NCI-H748 treated with DMSO at 0.1 percent for 48 hours (cell line): ENCODE results near the gene SLC29A3.

Experiments used
- DNase-seq: peaks from one replicate; lab custom pipeline; 2025; lab: John Stamatoyannopoulos, UW

SLC29A3 gene

DNA sequence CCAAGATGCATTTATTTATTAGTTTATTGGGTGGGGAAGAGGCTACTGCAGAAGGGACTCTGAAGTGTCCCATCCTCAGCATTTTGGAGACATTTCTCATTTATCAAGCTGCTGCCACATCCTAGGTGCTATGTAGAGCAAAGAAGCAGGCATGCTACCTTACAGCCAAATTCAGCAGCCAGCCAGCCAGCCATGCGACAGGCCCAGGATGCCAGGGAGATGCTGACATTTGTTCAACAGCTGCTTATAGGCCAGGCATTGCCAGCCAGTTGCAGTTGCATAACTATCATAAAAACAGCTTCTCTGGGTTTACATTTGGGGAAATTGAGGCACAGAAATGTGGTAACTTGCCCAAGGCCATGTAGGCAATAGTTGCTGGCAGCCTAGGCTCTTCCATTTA, 2.3 kb downstream of the SLC29A3 start:
- no peak for DNase-seq

DNA sequence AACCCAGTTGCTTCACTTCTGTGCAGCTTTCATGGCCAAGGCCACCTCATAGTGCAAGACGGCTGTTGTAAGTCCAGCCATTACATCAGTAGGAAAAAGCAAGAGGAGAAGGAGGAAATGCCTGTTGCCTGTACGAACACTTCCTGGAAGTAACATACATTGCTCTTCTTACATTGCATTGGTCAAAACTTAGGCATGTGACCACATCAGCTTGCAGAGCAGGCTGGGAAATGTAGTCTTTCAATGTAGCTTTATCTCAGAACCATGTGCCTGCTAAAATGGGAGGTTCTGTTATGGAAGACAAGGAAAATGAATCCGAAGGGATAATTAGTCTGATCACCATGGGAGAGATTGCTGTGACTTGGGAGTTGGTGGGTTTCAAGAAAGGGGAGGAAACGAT, 4.3 kb downstream of the SLC29A3 start:
- no peak for DNase-seq

DNA sequence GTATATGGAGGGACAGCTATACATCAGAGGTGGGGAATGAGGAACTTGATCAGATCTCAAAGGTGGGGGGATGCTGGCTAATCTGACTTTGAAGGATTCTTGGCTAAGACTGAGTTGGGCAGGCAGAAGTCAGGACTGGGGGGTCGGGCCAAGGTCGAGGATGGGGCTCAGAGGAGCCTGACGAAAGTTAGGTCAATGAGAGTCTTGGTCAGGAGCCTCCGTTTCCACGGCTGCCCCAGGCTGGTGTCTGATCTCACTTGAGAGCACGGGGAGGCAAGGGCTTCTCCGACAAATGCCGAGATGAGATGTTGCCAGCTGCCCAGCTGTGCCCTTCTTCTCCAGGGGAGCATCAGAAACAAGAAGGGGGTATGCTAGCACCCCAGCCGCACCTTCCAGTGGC, 5.7 kb downstream of the SLC29A3 start:
- no peak for DNase-seq

DNA sequence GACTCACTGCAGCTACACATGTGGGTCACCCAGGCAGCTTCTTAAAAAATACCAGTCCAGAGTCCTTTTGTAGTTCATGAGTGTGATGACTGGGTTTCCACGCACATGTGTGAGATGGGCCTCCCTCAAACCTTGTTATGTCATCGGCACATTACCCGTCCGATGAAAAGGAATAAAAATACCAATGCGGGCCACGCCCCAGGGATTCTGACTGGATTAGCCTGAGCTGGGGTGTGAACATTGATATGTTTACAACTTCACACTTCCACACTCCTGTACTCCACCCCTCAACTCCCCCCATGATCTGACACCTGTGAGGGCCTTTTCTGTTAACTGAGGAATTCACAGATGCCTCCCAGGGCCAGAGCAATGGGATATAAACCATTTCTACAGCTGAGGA, 6.2 kb downstream of the SLC29A3 start:
- DNase-seq = no peak

DNA sequence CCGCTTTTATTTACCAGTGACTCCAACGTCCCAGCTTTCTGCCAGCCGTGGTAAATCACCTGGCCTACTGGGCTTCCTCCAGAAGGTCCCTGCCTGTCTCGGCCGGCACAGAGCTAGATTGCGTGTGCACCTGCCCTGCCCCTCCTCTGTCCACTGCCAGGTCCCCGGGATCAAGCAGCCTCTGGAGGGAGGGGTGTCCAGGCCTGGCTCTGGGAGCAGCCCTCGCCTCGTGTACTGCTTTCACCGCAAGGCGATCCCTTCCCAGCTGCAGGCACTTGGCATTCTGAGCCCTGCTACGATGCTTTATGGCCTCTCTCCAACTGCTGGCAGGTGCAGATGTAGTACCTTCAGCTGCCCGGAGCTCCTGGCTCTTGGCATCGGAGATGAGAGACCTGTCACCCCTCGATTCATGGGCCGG, 7.4 kb downstream of the SLC29A3 start:
- DNase-seq = no peak

DNA sequence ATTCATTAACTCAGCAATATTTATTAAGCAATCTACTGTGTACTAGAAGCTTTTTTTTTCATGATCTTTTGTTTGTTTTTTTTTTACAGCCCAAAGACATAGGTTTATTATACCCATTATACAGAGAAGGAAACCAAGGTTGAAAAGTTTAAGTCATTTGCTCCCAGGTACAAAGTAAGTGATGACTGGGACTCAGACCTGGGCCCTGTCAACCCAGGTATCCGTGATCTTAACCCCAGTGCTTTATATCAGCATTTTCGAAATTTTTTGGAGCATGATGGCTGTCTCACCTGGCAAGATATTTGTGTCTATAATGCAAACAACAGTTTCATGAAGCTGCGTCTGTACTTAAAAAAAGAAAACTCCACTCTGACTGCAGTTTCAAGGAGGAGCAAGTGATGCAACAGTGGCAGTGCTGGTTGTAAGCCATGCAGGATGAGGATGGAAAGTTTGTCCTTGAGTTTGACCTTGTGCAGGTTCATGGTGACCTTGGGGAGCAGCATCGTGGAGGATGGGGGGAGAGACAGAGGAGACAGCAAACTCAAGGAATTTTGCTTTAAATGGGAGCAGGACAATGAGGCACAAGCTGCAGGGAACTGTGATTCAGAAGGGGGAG, 11.8 kb downstream of the SLC29A3 start:
- no peak for DNase-seq

DNA sequence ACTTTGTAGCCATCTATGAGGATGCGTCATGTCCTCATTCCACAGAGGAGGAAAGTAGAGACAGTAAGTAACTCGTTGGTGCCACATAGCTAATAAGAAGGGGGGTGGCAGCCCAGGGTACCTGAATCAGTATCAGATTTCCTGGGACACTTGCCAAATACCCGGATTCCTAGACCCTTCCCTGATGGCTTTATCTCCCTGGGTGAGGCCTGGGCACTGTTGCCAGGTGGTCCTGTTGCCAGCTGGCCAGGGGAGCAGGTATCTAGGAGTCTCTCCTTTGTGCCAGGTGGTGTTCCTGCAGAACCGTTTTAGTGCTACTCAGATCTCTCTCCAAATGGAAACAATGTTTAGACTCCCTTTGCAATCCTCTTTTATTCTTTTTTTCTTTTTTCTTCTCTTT, 12.7 kb downstream of the SLC29A3 start:
- no peak for DNase-seq

DNA sequence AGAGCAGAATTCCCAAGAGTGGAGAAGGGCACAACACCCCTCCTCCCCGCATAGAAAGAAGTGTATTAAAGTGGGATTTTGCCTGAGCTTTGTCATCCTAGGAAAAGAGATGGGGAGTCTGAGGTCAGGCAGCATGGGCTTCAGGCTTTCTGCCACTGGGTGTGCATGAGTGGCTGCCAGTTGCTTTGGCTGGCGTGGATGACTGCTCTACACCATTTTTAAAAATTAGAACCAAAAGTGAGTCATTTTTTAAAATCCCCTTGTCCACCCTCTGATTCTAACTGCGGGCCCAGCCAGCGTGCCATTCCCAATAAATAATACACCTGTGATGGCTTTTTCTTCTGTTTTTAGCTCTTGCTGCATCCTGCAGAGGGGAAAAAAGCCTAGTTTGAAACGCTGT, 13.4 kb downstream of the SLC29A3 start:
- no peak for DNase-seq

DNA sequence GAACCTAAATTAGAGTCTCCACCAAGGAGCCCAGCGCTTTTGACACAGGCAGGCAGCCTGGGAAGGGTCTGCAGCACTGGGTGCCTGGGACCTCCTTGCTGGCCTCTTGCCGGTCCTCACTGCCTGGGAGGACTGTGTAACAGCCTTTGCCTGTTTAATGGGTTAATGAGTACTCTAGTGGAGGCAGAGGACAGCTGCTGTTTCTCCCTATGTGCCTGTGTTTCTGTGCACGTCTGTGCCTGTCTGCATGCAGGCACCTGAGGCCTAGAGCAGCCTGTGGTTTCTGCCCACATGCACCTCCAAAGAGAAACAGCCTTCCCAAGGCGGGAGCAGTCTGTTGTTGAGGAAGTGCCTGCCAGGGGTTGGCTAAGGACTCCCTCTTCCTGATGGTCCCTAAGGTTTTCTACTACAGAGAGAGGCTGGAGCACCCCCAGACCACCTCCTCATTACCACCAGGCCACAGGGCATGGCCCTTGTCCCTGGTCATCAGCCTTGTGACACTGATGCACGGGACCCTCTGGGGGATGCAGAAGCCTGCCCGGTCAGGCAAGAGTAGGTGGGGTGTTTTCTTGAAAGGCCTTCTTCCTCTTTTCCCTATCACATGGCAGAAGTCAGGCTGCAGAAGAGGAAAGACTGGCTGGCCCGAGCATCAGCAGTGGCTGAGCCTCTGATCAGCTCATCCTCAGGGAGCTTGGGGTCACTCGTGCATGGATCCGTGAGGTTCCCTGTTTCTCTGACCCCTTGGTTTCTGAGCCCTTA, 14.2 kb downstream of the SLC29A3 start:
- no peak for DNase-seq

DNA sequence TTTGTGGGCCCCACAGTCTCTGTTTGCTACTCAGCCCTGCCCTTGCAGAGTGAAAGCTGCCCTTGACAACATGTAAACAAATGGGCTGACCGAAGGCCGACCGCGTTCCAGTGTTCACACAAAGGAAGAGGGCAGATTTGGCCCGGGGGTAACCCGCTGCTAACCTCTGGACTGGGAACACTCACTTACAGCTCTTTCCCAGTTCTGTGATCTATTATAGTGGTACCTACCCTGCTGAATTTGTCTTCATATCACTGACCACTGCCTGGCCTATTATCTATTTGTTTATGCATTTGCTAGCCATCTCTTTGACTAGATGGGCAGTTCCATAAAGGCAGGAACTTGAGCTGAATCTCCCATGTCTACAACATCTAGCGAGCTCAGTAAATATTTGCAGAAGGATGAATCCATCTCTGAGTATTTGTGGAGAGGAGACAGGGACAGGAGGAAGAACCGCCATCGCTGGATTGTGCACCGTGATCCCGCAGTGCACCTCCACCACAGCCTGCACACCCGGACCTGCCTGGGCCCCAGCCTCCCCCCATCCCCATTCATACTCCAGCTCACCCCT, 15.2 kb downstream of the SLC29A3 start:
- peak; percentile 29 for DNase-seq

DNA sequence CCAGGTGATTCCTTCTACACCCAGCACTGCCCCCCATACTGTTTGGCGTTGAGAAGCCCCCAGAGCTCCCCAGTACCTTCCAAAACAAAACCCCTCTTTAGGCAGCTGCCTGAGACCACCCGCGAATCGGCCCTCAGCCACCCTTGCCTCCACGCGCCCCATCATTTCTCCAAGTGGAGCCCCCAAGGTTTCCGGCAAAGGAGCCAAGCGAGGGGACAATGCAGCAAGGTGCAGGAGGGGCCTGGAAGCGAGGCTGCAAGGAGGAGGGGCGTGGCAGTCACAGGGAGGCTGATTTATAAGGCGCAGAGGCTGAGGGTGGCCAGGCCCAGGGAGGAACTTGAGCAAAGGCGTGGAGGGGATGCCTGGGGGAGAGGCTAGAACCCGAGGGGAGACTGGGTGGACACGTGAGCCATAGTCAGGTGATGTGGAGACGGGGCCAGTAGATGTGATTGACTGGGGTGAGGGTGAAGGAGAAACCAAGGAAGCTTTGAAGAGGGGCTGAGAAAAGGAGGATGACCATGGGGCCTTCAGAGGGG, 16.2 kb downstream of the SLC29A3 start:
- no peak for DNase-seq

DNA sequence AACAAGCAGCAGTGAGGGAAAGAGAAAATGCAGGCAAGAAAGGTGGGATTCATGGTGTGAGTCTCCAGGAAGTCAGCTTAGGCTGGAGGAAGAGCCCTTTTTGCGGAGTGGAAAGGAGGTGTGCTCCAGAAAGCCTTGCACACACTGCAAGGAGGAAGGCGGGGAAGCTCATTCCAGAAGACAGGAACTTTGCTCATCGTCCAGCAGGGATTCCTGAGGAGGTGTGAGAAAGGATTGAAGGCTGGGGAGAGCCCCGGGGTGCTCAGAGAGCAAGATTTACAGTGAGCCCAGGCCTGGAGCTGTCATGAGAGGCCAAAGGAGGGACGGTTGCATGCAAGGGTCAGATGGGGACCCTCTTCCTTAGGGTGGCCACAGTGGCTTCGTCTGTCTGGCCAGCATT, 17.6 kb downstream of the SLC29A3 start:
- no peak for DNase-seq

DNA sequence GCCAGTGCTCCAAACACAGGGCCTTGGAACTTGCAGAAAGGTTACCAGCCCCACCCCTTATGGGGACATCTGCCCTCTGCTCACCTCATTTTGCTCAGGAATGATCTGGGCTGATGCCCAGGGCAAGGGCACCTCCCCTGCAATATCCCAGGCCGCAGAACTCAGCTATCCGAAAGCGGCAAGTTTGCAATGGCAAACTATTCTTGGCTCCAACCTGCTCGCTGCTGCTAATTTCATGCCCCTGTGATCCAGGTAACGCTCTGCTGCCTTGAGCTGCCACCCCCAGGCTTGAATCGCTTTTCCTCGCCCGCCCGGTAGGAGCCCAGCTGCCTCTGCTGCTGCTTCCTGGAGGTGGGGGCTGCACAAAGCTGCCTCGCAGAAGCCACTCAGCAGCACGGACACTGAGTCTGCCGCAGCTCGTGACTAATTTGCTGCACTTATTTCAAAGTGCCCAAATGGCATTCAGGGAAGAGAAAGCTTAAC, 18.2 kb downstream of the SLC29A3 start:
- DNase-seq = no peak

DNA sequence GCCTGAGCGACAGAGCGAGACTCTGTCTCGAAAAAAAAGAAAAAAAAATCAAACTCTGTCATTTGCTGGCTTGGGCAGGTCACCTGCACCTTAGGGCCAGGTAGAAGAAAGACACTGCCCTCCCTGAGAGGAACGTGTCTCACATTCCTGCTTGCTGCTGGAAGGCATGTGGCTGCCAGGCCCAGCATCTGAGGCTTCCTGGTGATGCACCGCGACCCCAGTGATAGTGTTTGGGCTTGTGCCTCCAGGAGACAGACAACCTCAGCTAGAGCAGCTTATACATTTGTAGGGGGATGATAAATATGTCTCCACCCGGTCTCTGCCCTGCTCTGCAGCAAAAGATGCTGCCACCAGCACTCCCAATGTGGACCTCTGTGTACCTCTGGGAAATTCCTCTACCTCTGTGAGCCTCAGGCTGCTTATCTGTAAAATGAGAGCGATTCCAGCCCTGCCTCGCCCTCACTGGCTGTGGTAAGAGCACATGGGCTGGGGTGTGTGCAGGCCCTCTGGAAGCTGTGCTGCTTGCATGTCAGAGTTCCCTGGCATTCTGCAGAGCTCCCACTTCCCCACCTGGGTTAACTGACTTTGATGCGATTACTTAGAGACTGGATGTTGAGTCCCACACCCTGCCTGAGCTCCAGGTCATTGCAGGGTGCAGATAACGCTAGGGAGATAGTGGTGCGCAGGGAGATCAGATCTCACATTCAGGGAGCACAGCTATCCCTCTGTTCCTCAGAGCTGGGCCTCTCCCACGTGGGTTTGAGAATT, 19.9 kb downstream of the SLC29A3 start:
- DNase-seq = no peak

DNA sequence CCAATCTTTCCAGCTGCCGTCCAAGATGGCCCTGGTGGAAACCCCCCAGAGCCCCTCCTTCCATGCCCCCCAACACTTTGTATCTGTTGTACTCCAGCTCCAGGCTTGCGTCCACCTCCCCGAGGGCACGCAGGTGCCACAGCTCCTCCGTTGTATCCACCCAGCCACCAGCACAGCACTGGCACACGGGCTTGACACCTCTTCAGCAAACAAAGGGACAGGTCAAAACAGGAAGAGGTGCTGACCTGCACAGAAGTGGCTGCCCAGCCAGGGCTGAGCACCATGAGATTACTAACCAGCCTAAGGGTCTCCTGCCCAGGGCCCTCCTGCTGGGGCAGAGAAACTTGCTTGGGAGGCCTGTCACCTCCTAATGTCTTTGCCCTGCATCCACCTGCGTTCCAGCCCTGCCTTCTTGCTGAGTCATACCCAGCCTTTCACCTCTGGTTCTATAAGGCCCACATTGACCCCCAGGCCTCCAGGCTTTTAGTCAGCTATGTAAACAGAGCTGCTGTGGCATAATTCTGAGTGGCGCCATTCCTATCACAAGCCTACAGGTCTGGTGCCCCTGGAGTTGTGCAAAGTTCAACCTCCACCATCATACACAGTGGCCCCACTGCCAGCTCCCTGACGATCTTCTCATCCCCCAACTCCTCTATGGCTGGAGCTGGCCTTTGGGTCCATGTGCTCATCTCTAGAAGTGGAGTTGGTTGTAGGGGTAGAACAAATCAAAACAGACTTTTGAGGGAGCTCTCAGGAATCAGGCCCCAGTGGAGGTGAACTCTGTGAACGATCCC, 20.9 kb downstream of the SLC29A3 start:
- no peak for DNase-seq

DNA sequence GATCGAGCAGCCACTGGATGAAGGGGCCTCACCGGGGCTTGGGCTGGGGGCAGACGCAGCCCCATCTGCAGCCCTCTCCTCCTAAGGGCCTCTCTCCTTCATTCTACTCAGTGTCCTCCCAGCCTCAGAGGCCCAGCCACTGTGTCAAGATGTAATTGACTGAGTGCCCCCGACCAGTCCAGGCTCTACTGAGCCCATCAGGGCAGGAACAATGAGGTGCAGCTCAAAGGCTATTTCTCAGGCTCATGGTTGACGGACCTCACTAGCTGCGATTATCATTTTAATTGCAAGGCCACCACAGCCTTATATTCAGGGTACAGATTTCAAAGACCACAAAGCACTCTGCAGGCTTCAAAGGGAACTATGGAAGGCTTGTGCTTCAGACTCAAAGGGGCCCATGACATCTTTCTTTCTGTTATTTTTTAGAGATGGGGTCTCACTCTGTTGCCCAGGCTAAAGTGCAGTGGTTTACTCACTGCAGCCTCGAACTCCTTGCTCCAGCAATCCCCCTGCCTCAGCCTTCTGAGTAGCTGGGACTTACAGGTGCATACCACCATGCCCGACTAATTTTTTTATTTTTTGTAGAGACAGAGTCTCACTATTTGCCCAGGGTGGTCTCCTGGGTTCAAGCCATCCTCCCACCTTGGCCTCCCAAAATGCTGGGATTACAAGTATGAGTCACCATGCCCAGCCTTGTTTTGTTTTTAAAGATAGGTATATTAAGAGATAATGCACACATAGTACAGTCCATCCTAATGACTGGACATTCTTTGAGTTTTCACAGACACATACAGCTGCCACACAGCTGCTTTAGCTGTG, 23.7 kb downstream of the SLC29A3 start:
- DNase-seq = no peak

DNA sequence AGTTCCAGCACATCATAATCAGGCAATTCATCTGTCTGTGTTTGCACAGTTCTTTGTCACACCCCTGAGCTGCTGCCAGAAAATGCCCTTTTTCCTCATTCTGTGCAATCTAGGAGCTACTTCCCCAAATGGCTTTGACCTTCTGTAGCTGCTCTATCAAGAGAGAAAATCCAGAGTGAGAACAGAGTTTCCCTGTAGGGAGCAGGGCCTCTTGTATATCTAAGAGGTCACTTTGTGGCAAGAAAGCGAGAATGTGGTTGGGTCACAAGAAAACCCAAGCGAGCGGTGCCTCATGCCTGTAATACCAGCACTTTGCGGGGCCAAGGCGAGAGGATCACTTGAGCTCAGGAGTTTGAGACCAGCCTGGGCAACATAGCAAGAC, 24.3 kb downstream of the SLC29A3 start:
- DNase-seq = no peak

DNA sequence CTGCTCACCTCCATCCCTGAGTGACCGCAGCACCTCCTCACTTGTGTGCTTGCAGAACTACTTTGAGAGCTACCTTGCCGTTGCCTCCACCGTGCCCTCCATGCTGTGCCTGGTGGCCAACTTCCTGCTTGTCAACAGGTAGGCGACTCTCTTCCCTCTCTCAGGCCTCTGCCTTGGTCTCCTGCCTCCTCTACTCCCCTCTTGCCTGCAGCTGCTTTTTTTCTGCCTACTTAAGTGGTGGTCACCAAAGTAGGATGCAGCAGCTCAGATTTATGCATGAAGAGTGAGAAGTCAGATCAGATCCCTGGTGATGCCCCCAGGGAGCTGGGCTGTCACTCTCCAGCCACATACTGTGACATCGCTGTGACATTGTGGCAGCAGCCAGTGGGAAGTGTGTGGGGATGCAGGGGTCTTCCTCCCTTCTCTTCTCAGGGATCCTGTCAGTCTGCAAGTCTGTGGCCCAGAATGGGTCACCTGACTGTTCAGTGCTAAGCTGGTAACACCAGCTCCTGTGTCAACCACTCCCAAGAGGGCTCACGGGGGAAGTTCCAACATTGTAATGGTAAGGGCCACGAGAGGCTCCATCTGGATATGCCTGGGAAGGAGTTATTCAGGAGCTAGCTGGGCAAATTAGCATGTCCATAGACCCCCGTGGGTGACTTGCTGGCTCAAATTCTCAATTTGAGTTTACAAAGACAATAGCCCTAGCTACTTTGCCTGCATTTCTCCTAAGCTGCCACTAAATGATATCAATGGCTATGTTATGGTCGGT, 25.3 kb downstream of the SLC29A3 start:
- no peak for DNase-seq

DNA sequence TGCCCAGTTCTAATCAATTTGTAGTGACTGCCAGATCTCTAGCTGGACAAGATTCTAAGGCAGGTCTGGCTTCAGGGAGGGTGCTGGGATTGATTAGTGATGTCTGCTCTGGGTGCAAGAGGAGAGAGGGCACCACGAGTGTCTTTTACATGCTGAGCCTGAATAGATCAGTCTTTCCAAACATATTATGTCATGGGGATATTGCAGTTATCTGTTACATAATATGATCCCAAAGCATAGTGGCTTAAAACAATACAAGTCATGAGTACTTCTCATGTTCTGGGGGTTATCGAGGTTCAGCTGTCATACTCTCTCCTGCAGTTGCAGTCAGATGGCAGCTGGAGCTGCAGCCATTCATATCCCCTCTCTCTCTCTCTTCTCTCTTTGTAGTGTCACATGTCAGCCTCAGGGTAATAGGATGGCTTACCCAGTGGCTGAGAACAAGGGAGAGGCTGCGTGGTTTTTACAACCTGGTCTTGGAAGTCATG, 26.0 kb downstream of the SLC29A3 start:
- no peak for DNase-seq

DNA sequence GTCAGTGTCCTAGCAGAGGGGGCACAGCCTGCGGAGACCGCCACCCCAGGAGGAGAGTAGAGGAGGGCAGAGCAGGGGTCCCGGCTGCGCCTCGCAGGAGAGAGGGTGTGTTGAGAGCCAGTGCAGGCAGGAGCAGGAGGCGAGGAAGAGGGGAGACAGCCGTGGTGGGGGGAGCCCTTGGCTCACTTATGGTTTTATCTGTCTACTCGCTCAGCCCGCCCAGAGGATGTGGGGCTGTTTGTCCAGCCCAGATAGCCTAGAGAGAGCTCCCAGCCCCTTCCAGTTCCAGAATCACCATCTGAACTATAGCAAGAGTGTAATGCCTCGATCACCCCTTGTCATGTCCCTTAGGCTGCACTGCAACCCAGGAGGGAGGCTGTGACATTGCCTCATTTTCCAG, 26.6 kb downstream of the SLC29A3 start:
- DNase-seq = no peak
